Suprapubic skin (tissue), 4 donors: Measurements from ENCODE around the gene CAB39L. TPM values are rescaled to one million over a fixed set of nuclear protein-coding genes. Genes with fewer than 3 reads are reported as not detected.

Experiments used
- DNase-seq, 2 donors: peaks; one replicate each; pipeline ENCODE4 v3.0.0-alpha.2; 2019; ENCODE audit warnings: low spot score in 2 of 2
- H3K27ac ChIP-seq: fragments of 200-600 bp; sonication (generic); one replicate; pipeline ENCODE4 v1.5.1; 2019
- H3K27me3 ChIP-seq: fragments of 200-600 bp; sonication (generic); one replicate; pipeline ENCODE4 v1.5.1; 2019
- H3K36me3 ChIP-seq: fragments of 200-600 bp; sonication (generic); one replicate; pipeline ENCODE4 v1.5.1; 2019
- H3K4me1 ChIP-seq: fragments of 200-600 bp; sonication (generic); one replicate; pipeline ENCODE4 v1.5.1; 2019
- H3K4me3 ChIP-seq: fragments of 200-600 bp; sonication (generic); one replicate; pipeline ENCODE4 v1.5.1; 2019; ENCODE audit warnings: mild to moderate bottlenecking
- H3K9me3 ChIP-seq: fragments of 200-600 bp; sonication (generic); one replicate; pipeline ENCODE4 v1.5.1; 2019
- EP300 ChIP-seq: sonication (generic); formaldehyde crosslinking; IDR thresholded peaks from one replicate; pipeline ENCODE4 v1.6.1; 2017; ENCODE audit warnings: antibody characterized with exemption
- POLR2A ChIP-seq, 2 donors: fragments of 450-650 bp; IDR thresholded peaks; one replicate each; pipeline ENCODE4 v1.6.1; 2017; ENCODE audit warnings: antibody characterized with exemption in 2 of 2, mild to moderate bottlenecking in 2 of 2, moderate library complexity in 2 of 2
- POLR2AphosphoS5 ChIP-seq, 3 donors: sonication (generic); formaldehyde crosslinking; IDR thresholded peaks; one replicate each; pipeline ENCODE4 v1.6.1; 2017; ENCODE audit warnings: antibody characterized with exemption in 3 of 3
- WGBS: methylation state at CpG from one replicate; pipeline ENCODE4 v1.1.5; 2018; 5-methylcytosine and 5-hydroxymethylcytosine counted together
- total RNA-seq, 4 donors: library from RNA; depleted of rRNA; stranded (reverse); fragments of >200 nt; gene quantifications; one replicate each; pipeline ENCODE4 v1.1.0, GENCODE V29; 2016
- TF ChIP-seq, protein P1 (sequence below), 2 donors: fragments of 200-600 bp in 1 of 2; fragments of 450-650 bp in 1 of 2; sonication (generic) in 1 of 2; IDR thresholded peaks; one replicate each; pipeline ENCODE4 v1.5.1; 2016 to 2019; ENCODE audit warnings: antibody characterized with exemption in 2 of 2, mild to moderate bottlenecking in 1 of 2, moderate library complexity in 1 of 2

The CAB39L gene
- 10 to 100 TPM; 17.8 to 45.1 (median 28.6) TPM for total RNA-seq

DNA sequence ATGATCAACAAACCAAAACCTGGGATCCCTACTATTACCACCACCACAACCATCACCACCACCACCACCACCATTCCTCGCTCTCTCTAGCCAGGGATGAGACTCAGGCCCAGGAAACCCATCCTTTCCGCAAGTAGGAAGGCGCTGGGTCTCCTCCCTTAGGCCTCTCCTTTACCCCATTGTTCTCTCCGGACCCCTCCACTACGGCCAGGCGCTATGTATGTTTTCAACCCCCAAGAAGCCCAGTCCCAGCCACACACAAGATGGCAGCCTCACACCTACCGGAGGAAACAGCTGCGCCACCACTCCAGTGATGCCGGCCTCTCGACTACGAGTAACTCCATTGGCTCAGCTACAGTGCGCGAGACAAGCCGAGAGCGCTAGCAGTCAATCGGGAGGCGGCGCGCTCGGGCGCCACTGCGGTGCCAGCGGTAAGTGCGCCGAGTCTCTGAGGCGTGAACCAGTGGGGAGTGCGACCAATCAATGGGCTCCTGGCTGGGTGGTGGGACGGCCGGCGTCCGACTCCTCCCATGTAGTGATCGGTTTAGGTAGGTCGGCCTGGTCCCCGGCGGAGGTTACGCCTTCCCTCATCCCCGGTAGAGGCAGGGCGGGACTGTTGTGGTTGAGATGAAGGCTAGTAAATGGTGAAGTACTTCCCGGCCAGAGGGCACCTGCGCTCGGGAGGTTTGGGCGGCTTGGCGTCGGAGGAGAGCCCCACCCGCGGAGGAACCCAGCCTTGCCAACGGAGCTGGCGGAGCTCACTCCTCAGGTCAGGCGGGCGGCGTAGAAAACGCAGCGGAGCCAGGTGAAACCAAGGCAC lies at the start of gene CAB39L, which contains the start of gene SETDB2:
TSS of gene CAB39L (minus strand) at position 361 of the 820 bp plus-strand sequence. CDS start 61,154 bp downstream, outside the sequence.
TSS of gene SETDB2 (plus strand) at position 571 of the 820 bp plus-strand sequence. CDS start 7,620 bp downstream, outside the sequence.
- Histone ChIP-seq H3K27ac (peak within 1 kb of the TSS; percentile 93), H3K9me3 (no peaks in the 10 kb centered on the region), H3K4me1 (peaks cover 38% of the 10 kb centered on the region), H3K36me3 (no peaks in the 10 kb centered on the region), H3K27me3 (no peaks in the 10 kb centered on the region), H3K4me3 (peak within 1 kb of the TSS; percentile 70)
- peak in 1 of 2 donors; percentile 74 for TF ChIP-seq POLR2A (IDR thresholded peaks at IDR 0.05)
- TF ChIP-seq, protein P1, sequence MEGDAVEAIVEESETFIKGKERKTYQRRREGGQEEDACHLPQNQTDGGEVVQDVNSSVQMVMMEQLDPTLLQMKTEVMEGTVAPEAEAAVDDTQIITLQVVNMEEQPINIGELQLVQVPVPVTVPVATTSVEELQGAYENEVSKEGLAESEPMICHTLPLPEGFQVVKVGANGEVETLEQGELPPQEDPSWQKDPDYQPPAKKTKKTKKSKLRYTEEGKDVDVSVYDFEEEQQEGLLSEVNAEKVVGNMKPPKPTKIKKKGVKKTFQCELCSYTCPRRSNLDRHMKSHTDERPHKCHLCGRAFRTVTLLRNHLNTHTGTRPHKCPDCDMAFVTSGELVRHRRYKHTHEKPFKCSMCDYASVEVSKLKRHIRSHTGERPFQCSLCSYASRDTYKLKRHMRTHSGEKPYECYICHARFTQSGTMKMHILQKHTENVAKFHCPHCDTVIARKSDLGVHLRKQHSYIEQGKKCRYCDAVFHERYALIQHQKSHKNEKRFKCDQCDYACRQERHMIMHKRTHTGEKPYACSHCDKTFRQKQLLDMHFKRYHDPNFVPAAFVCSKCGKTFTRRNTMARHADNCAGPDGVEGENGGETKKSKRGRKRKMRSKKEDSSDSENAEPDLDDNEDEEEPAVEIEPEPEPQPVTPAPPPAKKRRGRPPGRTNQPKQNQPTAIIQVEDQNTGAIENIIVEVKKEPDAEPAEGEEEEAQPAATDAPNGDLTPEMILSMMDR (IDR thresholded peaks at IDR 0.05), result peak in 1 of 2 donors; percentile 50
- TF ChIP-seq EP300, result no peak
- TF ChIP-seq POLR2AphosphoS5 (IDR thresholded peaks at IDR 0.05), result peak in 2 of 3 donors; percentile 69 to 91
- peak; percentile 99 to 100 for DNase-seq
- under 1% methylated on average over 26 of the region's 53 CpGs for WGBS

DNA sequence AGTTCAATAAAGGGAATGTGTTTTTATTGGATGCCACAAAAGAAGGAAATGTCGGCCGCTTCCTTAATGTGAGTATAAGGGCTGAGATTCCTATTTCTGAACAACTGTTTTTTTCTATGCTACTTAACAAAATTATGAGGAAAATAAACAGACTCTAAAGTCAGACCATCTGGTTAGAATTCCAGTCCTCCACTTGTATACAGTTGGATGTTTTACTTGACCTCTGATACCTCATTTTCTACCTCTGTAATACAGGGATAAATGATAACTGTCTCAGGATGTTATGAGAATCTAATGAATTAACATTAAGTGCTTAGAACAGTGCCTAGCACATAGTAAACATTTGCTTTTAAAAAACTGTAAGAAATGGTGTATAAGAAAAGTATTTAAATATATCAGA lies 44.7 kb upstream of the CAB39L start:
- H3K9me3 ChIP-seq, result no peaks in the 10 kb centered on the region
- peaks cover 31% of the 10 kb centered on the region for H3K36me3 ChIP-seq
- no peak overlapping the region for H3K27ac ChIP-seq
- TF ChIP-seq, protein P1 (IDR thresholded peaks at IDR 0.05), result no peak
- TF ChIP-seq POLR2AphosphoS5 (IDR thresholded peaks at IDR 0.05) (no peak), POLR2A (IDR thresholded peaks at IDR 0.05) (no peak), EP300 (no peak)
- DNase-seq, result no peak
- H3K27me3 ChIP-seq, result no peaks in the 10 kb centered on the region
- H3K4me1 ChIP-seq, result no peaks in the 10 kb centered on the region
- 87% methylated on average over 2 of the region's 2 CpGs for WGBS
- H3K4me3 ChIP-seq, result no peak overlapping the region

- Histone ChIP-seq H3K27ac (no peak overlapping the region), H3K36me3 (peaks cover 60% of the 10 kb centered on the region), H3K9me3 (no peaks in the 10 kb centered on the region), H3K4me1 (no peaks in the 10 kb centered on the region), H3K4me3 (no peak overlapping the region), H3K27me3 (no peaks in the 10 kb centered on the region)
- WGBS, result 43% methylated on average over 5 of the region's 5 CpGs
- DNase-seq, result no peak
- TF ChIP-seq EP300 (no peak), POLR2AphosphoS5 (IDR thresholded peaks at IDR 0.05) (no peak), POLR2A (IDR thresholded peaks at IDR 0.05) (no peak)
- TF ChIP-seq, protein P1 (IDR thresholded peaks at IDR 0.05), result no peak
Observed at GRCh38 chr13:49481788-49482187, 37.9 kb upstream of the CAB39L start.

- H3K4me3 ChIP-seq, result no peak overlapping the region
- H3K9me3 ChIP-seq, result no peaks in the 10 kb centered on the region
- no peak overlapping the region for H3K27ac ChIP-seq
- no peaks in the 10 kb centered on the region for H3K27me3 ChIP-seq
- H3K36me3 ChIP-seq, result peaks cover 69% of the 10 kb centered on the region
- H3K4me1 ChIP-seq, result no peaks in the 10 kb centered on the region
- DNase-seq, result no peak
- TF ChIP-seq, protein P1 (IDR thresholded peaks at IDR 0.05), result no peak
- TF ChIP-seq POLR2A (IDR thresholded peaks at IDR 0.05) (no peak), EP300 (no peak), POLR2AphosphoS5 (IDR thresholded peaks at IDR 0.05) (no peak)
- WGBS, result 88% methylated on average over 7 of the region's 7 CpGs
Observed at GRCh38 chr13:49476529-49476928, 32.7 kb upstream of the CAB39L start.

DNA sequence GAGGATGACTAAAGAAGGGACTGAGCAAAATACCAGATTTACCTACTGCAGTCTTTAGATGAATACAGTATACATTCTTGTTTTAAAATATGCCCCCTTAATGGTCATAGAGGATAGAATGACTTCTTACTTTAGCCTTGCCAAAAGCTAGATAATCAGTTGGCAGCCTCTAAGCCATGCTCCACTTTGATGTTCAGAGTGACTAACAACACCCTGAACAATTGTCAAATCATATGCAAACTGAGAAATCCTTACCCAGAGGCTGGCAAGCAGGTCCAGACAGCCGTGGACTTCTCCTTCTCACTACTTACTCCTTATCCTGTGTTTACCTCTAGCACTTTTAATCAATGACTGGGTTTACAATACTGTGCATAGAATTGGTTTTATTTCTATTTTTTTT lies 28.3 kb upstream of the CAB39L start:
- H3K27me3 ChIP-seq, result no peaks in the 10 kb centered on the region
- TF ChIP-seq POLR2AphosphoS5 (IDR thresholded peaks at IDR 0.05) (no peak), EP300 (no peak), POLR2A (IDR thresholded peaks at IDR 0.05) (no peak)
- TF ChIP-seq, protein P1 (IDR thresholded peaks at IDR 0.05), result no peak
- H3K36me3 ChIP-seq, result peaks cover 59% of the 10 kb centered on the region
- WGBS, result 44% methylated on average over 1 of the region's 1 CpG
- no peaks in the 10 kb centered on the region for H3K9me3 ChIP-seq
- no peak for DNase-seq
- H3K4me3 ChIP-seq, result no peak overlapping the region
- no peaks in the 10 kb centered on the region for H3K4me1 ChIP-seq
- H3K27ac ChIP-seq, result no peak overlapping the region
